ENCODE results near the gene PARD3B.
"Not testable (repeated sequence)": the region's sequence is repeated elsewhere in the genome, so short reads cannot be mapped to it uniquely, and the experiment has no call there.

PARD3B gene

DNA sequence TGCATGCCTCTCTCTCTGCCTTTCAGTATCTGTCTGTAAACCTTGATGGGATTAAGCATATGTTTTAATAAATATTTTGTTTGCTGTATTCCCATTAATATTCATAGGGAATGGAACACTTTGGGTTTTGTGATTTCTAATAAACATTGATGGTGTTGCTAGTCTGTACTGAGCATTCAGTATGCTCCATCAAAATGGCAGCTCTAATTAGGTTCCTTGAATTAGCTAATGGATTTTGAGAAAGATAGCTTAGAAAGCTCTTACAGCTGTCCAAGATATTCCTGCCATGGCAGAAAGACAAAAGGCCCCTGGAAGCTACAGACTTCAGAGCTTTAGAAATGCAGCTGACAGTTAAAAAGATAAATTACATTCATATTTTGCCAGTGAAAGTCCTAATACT, 937.8 kb downstream of the PARD3B start:
- H3K4me3 ChIP-seq (ENCODE audit: low read length), result no peak overlapping the region
- no peak for DNase-seq (ENCODE audit: low read depth)
- TF ChIP-seq, protein P1, sequence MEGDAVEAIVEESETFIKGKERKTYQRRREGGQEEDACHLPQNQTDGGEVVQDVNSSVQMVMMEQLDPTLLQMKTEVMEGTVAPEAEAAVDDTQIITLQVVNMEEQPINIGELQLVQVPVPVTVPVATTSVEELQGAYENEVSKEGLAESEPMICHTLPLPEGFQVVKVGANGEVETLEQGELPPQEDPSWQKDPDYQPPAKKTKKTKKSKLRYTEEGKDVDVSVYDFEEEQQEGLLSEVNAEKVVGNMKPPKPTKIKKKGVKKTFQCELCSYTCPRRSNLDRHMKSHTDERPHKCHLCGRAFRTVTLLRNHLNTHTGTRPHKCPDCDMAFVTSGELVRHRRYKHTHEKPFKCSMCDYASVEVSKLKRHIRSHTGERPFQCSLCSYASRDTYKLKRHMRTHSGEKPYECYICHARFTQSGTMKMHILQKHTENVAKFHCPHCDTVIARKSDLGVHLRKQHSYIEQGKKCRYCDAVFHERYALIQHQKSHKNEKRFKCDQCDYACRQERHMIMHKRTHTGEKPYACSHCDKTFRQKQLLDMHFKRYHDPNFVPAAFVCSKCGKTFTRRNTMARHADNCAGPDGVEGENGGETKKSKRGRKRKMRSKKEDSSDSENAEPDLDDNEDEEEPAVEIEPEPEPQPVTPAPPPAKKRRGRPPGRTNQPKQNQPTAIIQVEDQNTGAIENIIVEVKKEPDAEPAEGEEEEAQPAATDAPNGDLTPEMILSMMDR (conservative IDR thresholded peaks at IDR 0.05; ENCODE audit: low read depth, low read length), result no peak

DNA sequence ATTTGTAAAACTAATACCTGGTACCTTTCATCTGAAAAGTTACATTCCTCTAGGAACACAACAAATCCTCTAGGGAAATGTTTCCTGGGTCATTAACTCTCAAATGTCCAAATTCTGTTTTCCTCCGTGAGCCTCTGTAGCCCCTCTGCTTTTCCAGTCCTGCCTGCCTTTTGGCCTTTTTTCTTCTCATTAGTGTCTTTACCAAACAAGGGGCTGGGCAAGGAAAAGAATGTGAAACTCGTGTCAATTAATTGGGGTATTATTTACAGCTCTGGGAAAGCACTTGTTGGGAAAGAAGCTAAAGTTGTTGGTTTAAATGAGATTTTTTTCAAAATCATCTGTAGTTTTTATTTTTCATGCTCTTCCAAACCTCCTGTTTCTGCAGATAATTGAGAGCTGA, 938.9 kb downstream of the PARD3B start:
- no peak for DNase-seq (ENCODE audit: low read depth)
- TF ChIP-seq, protein P1 (conservative IDR thresholded peaks at IDR 0.05; ENCODE audit: low read depth, low read length), result no peak
- no peak overlapping the region for H3K4me3 ChIP-seq (ENCODE audit: low read length)

DNA sequence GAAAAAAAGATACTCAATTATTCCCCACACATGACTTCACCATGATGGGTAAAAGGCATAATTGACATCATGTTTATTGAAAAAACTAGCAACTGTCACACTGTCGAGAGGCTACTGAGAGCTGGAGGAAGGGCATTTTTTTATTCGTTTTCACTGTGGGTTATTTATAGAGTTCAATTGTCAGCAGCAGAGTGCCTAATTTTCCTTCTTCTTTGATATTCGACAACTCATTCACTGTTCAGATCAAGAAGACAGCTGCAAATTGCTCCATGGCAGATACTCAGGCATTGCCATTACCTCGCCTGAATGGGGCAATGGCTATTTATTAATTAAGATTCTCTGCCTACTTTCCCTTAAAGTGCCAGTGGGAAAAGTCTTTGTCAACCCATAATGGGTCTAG, 939.5 kb downstream of the PARD3B start:
- no peak overlapping the region for H3K4me3 ChIP-seq (ENCODE audit: low read length)
- no peak for DNase-seq (ENCODE audit: low read depth)
- TF ChIP-seq, protein P1 (conservative IDR thresholded peaks at IDR 0.05; ENCODE audit: low read depth, low read length), result no peak

DNA sequence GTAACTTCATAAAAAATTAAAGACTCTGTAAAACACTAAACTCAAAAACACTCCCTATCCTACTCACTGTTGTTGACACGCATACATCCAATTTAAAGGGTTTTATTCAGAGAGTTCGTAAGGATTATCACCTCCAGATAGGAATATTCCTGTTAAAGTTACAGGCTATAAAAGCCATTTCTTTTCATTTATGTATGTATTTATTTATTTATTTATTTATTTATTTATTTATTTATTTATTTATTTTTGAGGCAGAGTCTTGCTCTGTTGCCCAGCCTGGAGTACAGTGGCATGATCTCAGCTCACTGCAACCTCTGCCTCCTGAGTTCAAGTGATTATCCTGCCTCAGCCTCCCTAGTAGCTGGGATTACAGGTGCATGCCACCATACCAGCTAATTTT, 948.3 kb downstream of the PARD3B start:
- not testable (repeated sequence) for DNase-seq (ENCODE audit: low read depth); H3K4me3 ChIP-seq (ENCODE audit: low read length)

DNA sequence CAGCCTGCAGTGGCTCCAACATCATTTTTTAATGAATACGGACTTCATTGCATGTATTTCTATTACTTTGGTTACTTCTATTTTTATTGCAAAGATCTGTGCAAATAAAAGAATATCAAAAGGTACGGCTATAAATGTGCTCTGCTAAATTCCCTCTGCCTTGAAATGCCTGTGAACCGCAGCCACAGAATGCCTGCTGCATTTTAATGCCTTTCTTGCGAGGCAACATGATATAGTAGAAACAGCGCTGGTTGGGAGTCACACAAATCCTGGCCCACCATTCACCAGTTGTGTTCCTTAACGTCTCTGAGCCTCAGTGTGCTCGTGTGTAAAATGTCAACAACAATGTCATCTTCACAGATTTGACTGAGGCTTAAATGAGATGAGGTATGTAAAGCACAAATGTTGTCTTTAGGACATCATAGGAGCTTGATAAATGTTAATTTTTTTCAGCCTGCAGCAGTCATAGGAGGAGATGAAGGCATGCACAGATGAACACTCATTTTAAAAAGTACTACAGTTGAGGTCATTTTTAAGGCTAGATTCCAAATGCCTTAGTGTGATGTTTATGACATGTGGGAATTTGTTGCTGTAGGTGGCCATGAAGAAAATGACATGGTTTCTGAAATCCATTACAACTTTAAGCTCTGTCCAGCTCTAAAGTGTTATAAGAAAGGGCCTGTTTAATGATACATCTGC, 949.4 kb downstream of the PARD3B start:
- no peak for DNase-seq (ENCODE audit: low read depth)
- TF ChIP-seq, protein P1 (conservative IDR thresholded peaks at IDR 0.05; ENCODE audit: low read depth, low read length), result no peak
- no peak overlapping the region for H3K4me3 ChIP-seq (ENCODE audit: low read length)

DNA sequence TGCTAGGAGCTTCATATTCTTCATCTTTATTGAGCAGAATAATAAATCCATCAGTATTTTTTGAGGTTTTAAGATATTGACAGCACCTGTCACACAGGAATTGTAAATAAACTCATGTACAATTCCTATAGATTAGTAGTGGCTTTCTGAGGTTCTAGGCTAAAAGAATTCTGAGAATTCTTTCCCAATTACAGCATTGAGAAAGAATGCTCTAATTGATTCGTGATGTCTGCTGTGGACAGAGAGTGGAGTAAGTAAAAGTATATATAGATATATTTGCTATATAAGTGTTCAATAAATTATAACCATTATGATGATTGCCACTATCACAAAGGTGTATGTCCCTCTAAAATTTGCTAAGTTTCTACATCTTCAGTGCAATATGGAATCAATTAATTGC, 950.5 kb downstream of the PARD3B start:
- no peak overlapping the region for H3K4me3 ChIP-seq (ENCODE audit: low read length)
- TF ChIP-seq, protein P1 (conservative IDR thresholded peaks at IDR 0.05; ENCODE audit: low read depth, low read length), result no peak
- DNase-seq (ENCODE audit: low read depth), result no peak

DNA sequence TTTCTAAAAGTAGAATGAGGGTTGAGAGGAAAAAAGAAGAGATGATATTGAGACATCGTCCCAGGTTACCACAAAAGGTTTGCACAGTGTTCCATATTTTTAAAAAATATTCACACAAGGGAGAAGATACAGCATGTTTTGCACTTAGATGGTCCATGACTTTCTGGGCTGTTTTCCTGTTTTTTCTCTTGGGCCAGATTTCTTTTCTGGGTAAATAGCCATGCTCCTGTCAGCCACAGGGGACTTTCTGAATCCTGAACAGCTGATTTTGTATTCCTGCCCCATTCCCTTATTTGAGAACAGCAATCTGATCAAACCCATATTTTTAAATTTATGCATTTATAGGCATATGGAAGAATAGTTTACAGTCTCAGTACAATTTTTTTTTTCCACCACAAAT, 951.1 kb downstream of the PARD3B start:
- no peak overlapping the region for H3K4me3 ChIP-seq (ENCODE audit: low read length)
- TF ChIP-seq, protein P1 (conservative IDR thresholded peaks at IDR 0.05; ENCODE audit: low read depth, low read length), result no peak
- no peak for DNase-seq (ENCODE audit: low read depth)

All from retinal pigment epithelial cell (primary cell).